NCI-H2196 (cell line): ENCODE data around the gene ABCC12.
"Not testable (repeated sequence)": the region's sequence is repeated elsewhere in the genome, so short reads cannot be mapped to it uniquely, and the experiment has no call there.

Experiments
- DNase-seq: peaks from one replicate; lab custom pipeline; 2025; ENCODE audit not compliant: unreplicated experiment; lab: John Stamatoyannopoulos, UW

ABCC12 gene

GRCh38 chr16:48155926-48156789, at the start of gene ABCC12:
Gene ABCC12, minus strand, starts transcription at chr16:48155993. Its CDS starts 9,569 bp downstream, at chr16:48146424.
- no peak for DNase-seq

GRCh38 chr16:48204825-48205151, 49.0 kb upstream of the ABCC12 start:
- no peak for DNase-seq

GRCh38 chr16:48203974-48204824, 48.4 kb upstream of the ABCC12 start:
- no peak for DNase-seq

GRCh38 chr16:48201515-48202201, 45.9 kb upstream of the ABCC12 start:
- no peak for DNase-seq

- DNase-seq, result no peak
Observed at GRCh38 chr16:48197294-48197693, 41.5 kb upstream of the ABCC12 start.

GRCh38 chr16:48194828-48195556, 39.2 kb upstream of the ABCC12 start:
- DNase-seq, result peak; percentile 34

GRCh38 chr16:48193846-48194245, 38.1 kb upstream of the ABCC12 start:
- no peak for DNase-seq

- no peak for DNase-seq
Observed at GRCh38 chr16:48188449-48189102, 32.8 kb upstream of the ABCC12 start.

- DNase-seq, result no peak
Observed at GRCh38 chr16:48187779-48188178, 32.0 kb upstream of the ABCC12 start.

GRCh38 chr16:48184681-48185080, 28.9 kb upstream of the ABCC12 start:
- no peak for DNase-seq

GRCh38 chr16:48182979-48183537, 27.3 kb upstream of the ABCC12 start:
- no peak for DNase-seq

- not testable (repeated sequence) for DNase-seq
Observed at GRCh38 chr16:48181746-48182520, 26.1 kb upstream of the ABCC12 start.

- DNase-seq, result no peak
Observed at GRCh38 chr16:48180868-48181480, 25.2 kb upstream of the ABCC12 start.

- no peak for DNase-seq
Observed at GRCh38 chr16:48176635-48177408, 21.0 kb upstream of the ABCC12 start.

GRCh38 chr16:48173889-48174288, 18.1 kb upstream of the ABCC12 start:
- no peak for DNase-seq

- no peak for DNase-seq
Observed at GRCh38 chr16:48172682-48173081, 16.9 kb upstream of the ABCC12 start.

GRCh38 chr16:48169896-48170295, 14.1 kb upstream of the ABCC12 start:
- DNase-seq, result no peak

- no peak for DNase-seq
Observed at GRCh38 chr16:48168075-48168474, 12.3 kb upstream of the ABCC12 start.
